H9 (cell line): Measurements from ENCODE around the gene CD46. TPM values are rescaled to one million over a fixed set of nuclear protein-coding genes. Genes with fewer than 3 reads are reported as not detected.

Source experiments
- DNase-seq: peaks from one replicate; pipeline ENCODE4 v3.0.0-alpha.2; 2017
- H2AFZ ChIP-seq: one replicate; pipeline ENCODE4 v1.6.1; 2013; ENCODE audit warnings: mild to moderate bottlenecking, low read length, control low read depth, moderate library complexity
- H2AK5ac ChIP-seq: 2 replicates; pipeline ENCODE4 v1.6.1; 2013; ENCODE audit warnings: low read length, control low read depth, mixed read lengths; ENCODE audit not compliant: insufficient read length
- H2BK120ac ChIP-seq: one replicate; pipeline ENCODE4 v1.6.1; 2013; ENCODE audit warnings: low read depth, mild to moderate bottlenecking, low read length, control low read depth, inconsistent platforms; ENCODE audit not compliant: poor library complexity, severe bottlenecking
- H2BK12ac ChIP-seq: 2 replicates; pipeline ENCODE4 v1.6.1; 2013; ENCODE audit warnings: low read length, control low read depth, mixed read lengths, low read depth; ENCODE audit not compliant: insufficient read length
- H2BK15ac ChIP-seq: 2 replicates; pipeline ENCODE4 v1.6.1; 2013; ENCODE audit warnings: low read depth, low read length, control low read depth
- H2BK20ac ChIP-seq: one replicate; pipeline ENCODE4 v1.6.1; 2013; ENCODE audit warnings: low read depth, mild to moderate bottlenecking, low read length, control low read depth, inconsistent platforms; ENCODE audit not compliant: poor library complexity, severe bottlenecking
- H2BK5ac ChIP-seq: 2 replicates; pipeline ENCODE4 v1.6.1; 2013; ENCODE audit warnings: low read length, control low read depth, mixed read lengths; ENCODE audit not compliant: insufficient read length
- H3K14ac ChIP-seq: 2 replicates; pipeline ENCODE4 v1.6.1; 2013; ENCODE audit warnings: low read length, control low read depth; ENCODE audit not compliant: insufficient read depth
- H3K18ac ChIP-seq: 2 replicates; pipeline ENCODE4 v1.6.1; 2013; ENCODE audit warnings: low read depth, mild to moderate bottlenecking, mixed read lengths, low read length, control low read depth; ENCODE audit not compliant: insufficient read length
- H3K23ac ChIP-seq: 2 replicates; pipeline ENCODE4 v1.6.1; 2013; ENCODE audit warnings: low read length, control low read depth, mixed read lengths, low read depth; ENCODE audit not compliant: insufficient read length
- H3K23me2 ChIP-seq: 2 replicates; pipeline ENCODE4 v1.6.1; 2013; ENCODE audit warnings: low read depth, mild to moderate bottlenecking, mixed read lengths, low read length, control low read depth; ENCODE audit not compliant: insufficient read length, poor library complexity, severe bottlenecking
- H3K27ac ChIP-seq: 2 replicates; pipeline ENCODE4 v1.5.1; 2013; ENCODE audit warnings: low read length, control low read depth, mixed read lengths, low read depth; ENCODE audit not compliant: insufficient read length
- H3K27me3 ChIP-seq: 2 replicates; pipeline ENCODE4 v1.6.1; 2013; ENCODE audit warnings: low read length, control low read depth, inconsistent platforms; ENCODE audit not compliant: insufficient read depth
- H3K4ac ChIP-seq: 2 replicates; pipeline ENCODE4 v1.6.1; 2013; ENCODE audit warnings: low read depth, mild to moderate bottlenecking, control low read depth, inconsistent platforms, low read length, moderate library complexity
- H3K4me1 ChIP-seq: 2 replicates; pipeline ENCODE4 v1.6.1; 2013; ENCODE audit warnings: low read length, control low read depth, inconsistent platforms; ENCODE audit not compliant: insufficient read depth
- H3K4me2 ChIP-seq: 2 replicates; pipeline ENCODE4 v1.6.1; 2013; ENCODE audit warnings: low read length, control low read depth, mixed read lengths; ENCODE audit not compliant: insufficient read length, insufficient read depth
- H3K56ac ChIP-seq: 2 replicates; pipeline ENCODE4 v1.6.1; 2013; ENCODE audit warnings: low read depth, mild to moderate bottlenecking, mixed read lengths, low read length, control low read depth; ENCODE audit not compliant: insufficient read length
- H3K79me1 ChIP-seq: 2 replicates; pipeline ENCODE4 v1.6.1; 2013; ENCODE audit warnings: low read depth, mild to moderate bottlenecking, moderate library complexity, low read length, control low read depth, inconsistent platforms; ENCODE audit not compliant: insufficient read depth, poor library complexity, severe bottlenecking
- H3K79me2 ChIP-seq: 2 replicates; pipeline ENCODE4 v1.6.1; 2013; ENCODE audit warnings: low read length, control low read depth, inconsistent platforms; ENCODE audit not compliant: insufficient read depth
- H3K9ac ChIP-seq: 2 replicates; pipeline ENCODE4 v1.6.1; 2013; ENCODE audit warnings: low read length, control low read depth, mixed read lengths; ENCODE audit not compliant: insufficient read length; ENCODE audit errors: extremely low read depth
- H3K9me3 ChIP-seq: one replicate; pipeline ENCODE4 v1.6.1; 2013; ENCODE audit warnings: low read depth, low read length, inconsistent platforms; ENCODE audit not compliant: control insufficient read depth
- H3T11ph ChIP-seq: one replicate; pipeline ENCODE4 v1.6.1; 2013; ENCODE audit warnings: mild to moderate bottlenecking, low read length, control low read depth, inconsistent platforms
- H4K20me1 ChIP-seq: one replicate; pipeline ENCODE4 v1.6.1; 2013; ENCODE audit not compliant: control insufficient read depth, insufficient read length, insufficient read depth
- H4K5ac ChIP-seq: 2 replicates; pipeline ENCODE4 v1.6.1; 2013; ENCODE audit warnings: low read depth, mild to moderate bottlenecking, mixed read lengths, low read length, control low read depth; ENCODE audit not compliant: insufficient read length
- H4K8ac ChIP-seq: replicated peaks from 2 replicates; pipeline ENCODE4 v1.6.1; 2013; ENCODE audit warnings: low read length, control low read depth, mixed read lengths, low read depth; ENCODE audit not compliant: insufficient read length
- H4K91ac ChIP-seq: 2 replicates; pipeline ENCODE4 v1.6.1; 2013; ENCODE audit warnings: low read depth, mild to moderate bottlenecking, moderate library complexity, mixed read lengths, low read length, control low read depth; ENCODE audit not compliant: insufficient read length
- H3K27ac Mint-ChIP-seq, 3 experiments: 2 replicates in 2 of 3; 3 replicates in 1 of 3; pipeline ENCODE4 v1.8.0; 2020 to 2021; ENCODE audit warnings: mixed read lengths in 3 of 3, mild to moderate bottlenecking in 1 of 3, moderate library complexity in 1 of 3
- H3K27me3 Mint-ChIP-seq: 2 replicates; pipeline ENCODE4 v1.8.0; 2021; ENCODE audit warnings: low read depth, mild to moderate bottlenecking, moderate library complexity, mixed read lengths
- H3K36me3 Mint-ChIP-seq, 3 experiments: 2 replicates in 2 of 3; 3 replicates in 1 of 3; pipeline ENCODE4 v1.8.0; 2020 to 2021; ENCODE audit warnings: low read depth in 3 of 3, mixed read lengths in 3 of 3; ENCODE audit not compliant: insufficient read depth in 1 of 3
- H3K4me1 Mint-ChIP-seq, 2 experiments: 2 replicates each; pipeline ENCODE4 v1.8.0; 2020; ENCODE audit warnings: mixed read lengths in 2 of 2
- H3K4me3 Mint-ChIP-seq, 2 experiments: 2 replicates in 1 of 2; 3 replicates in 1 of 2; pipeline ENCODE4 v1.8.0; 2020 to 2021; ENCODE audit warnings: mild to moderate bottlenecking in 2 of 2, mixed read lengths in 2 of 2, moderate library complexity in 1 of 2
- H3K9me3 Mint-ChIP-seq, 2 experiments: 2 replicates in 1 of 2; 3 replicates in 1 of 2; pipeline ENCODE4 v1.8.0; 2020; ENCODE audit warnings: mild to moderate bottlenecking in 2 of 2, mixed read lengths in 2 of 2, moderate library complexity in 1 of 2
- WGBS: extraction: QIAGEN DNeasy Blood & Tissue Kit; methylation state at CpG from one replicate; pipeline ENCODE4 v1.1.7; 2013; ENCODE audit warnings: missing lambda C conversion rate, low lambda C conversion rate, mixed read lengths; ENCODE audit not compliant: insufficient read length; ENCODE audit errors: extremely low coverage; 5-methylcytosine and 5-hydroxymethylcytosine counted together
- total RNA-seq: library from RNA; stranded (reverse); gene quantifications from 2 replicates; pipeline ENCODE4 v1.2.1, GENCODE V29; 2021
- TF ChIP-seq, protein P1 (sequence below): fragments of 200-600 bp; sonication (generic); conservative IDR thresholded peaks from 3 replicates; pipeline ENCODE4 v1.8.0; 2021; ENCODE audit warnings: antibody characterized with exemption, mild to moderate bottlenecking

Gene CD46
- total RNA-seq, 1 experiment from 2014 or later = 89.2 TPM

DNA sequence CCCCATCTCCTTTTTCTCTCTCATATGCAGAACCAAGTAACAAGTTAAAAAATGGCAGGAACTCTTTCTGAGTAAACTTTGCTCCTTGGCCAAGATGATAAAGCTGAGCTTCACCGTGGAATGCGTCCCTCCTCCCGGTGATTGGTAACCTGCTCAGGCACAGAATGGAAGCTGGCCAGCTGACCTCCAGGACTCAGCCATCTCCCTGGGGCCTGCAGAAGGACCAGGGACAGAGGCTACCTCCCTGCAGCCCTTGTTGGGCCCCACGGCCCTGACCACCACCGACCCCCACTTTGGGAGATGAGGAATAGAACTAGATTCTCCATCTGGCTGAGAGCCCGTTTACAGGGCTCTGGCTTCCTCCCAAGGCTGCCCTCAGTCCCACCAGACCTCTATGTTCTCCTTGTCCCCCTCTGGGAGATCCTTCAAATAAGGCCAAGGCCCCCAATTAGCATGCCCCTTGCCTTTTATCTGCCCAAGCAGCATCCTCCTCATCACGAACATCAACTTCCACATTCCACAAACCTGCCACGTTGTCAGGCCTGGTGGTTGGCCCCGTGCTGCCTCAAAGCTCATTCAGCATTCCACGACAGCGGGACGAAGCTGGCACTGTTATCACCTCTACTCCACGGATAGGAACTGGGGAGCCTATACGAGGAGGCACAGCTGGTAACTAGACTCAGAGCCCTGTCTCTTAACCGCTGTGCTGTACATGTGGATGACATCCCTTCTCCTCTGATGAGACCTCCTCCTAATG is 84.9 kb downstream of the CD46 start:
- Histone ChIP-seq H3K23me2 (peaks cover 2% of the 10 kb centered on the region), H4K20me1 (no peaks in the 10 kb centered on the region), H3K14ac (no peak overlapping the region), H3K27ac (no peak overlapping the region), H2BK15ac (no peak overlapping the region), H2BK120ac (no peak overlapping the region), H4K8ac (no peak overlapping the region), H3K4me2 (no peak overlapping the region), H4K5ac (no peak overlapping the region), H2BK12ac (no peak overlapping the region), H4K91ac (no peak overlapping the region), H2AK5ac (no peak overlapping the region), H3K27me3 (no peaks in the 10 kb centered on the region), H3K23ac (no peak overlapping the region), H3K79me1 (no peaks in the 10 kb centered on the region), H2BK5ac (no peak overlapping the region), H2BK20ac (no peak overlapping the region), H3T11ph (no peak overlapping the region), H3K9ac (no peak overlapping the region), H3K18ac (no peak overlapping the region), H3K4ac (no peak overlapping the region), H2AFZ (no peak overlapping the region), H3K9me3 (no peaks in the 10 kb centered on the region), H3K79me2 (no peaks in the 10 kb centered on the region), H3K4me1 (no peaks in the 10 kb centered on the region), H3K56ac (no peak overlapping the region)
- no peaks in the 10 kb centered on the region for H3K27me3 Mint-ChIP-seq
- H3K36me3 Mint-ChIP-seq = no peaks in the 10 kb centered on the region
- DNase-seq = no peak
- no peak overlapping the region for H3K27ac Mint-ChIP-seq
- peaks cover 3 to 9% of the 10 kb centered on the region in 2 experiments for H3K4me1 Mint-ChIP-seq
- TF ChIP-seq, protein P1, sequence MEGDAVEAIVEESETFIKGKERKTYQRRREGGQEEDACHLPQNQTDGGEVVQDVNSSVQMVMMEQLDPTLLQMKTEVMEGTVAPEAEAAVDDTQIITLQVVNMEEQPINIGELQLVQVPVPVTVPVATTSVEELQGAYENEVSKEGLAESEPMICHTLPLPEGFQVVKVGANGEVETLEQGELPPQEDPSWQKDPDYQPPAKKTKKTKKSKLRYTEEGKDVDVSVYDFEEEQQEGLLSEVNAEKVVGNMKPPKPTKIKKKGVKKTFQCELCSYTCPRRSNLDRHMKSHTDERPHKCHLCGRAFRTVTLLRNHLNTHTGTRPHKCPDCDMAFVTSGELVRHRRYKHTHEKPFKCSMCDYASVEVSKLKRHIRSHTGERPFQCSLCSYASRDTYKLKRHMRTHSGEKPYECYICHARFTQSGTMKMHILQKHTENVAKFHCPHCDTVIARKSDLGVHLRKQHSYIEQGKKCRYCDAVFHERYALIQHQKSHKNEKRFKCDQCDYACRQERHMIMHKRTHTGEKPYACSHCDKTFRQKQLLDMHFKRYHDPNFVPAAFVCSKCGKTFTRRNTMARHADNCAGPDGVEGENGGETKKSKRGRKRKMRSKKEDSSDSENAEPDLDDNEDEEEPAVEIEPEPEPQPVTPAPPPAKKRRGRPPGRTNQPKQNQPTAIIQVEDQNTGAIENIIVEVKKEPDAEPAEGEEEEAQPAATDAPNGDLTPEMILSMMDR = no peak
- H3K9me3 Mint-ChIP-seq = no peaks in the 10 kb centered on the region
- H3K4me3 Mint-ChIP-seq = no peak overlapping the region
- WGBS = no CpG with 5 or more reads among the region's 15 CpGs
